MCF 10A (cell line): ENCODE data around the gene TMEM201. TPM values are rescaled to one million over a fixed set of nuclear protein-coding genes. Genes with fewer than 3 reads are reported as not detected.
"Not testable (repeated sequence)": the region's sequence is repeated elsewhere in the genome, so short reads cannot be mapped to it uniquely, and the experiment has no call there.

Experiments
- BruUV-seq: library from RNA; stranded (reverse); fragments of 400-500 nt; replicated peaks from 2 replicates; lab custom pipeline; 2021; lab: Mats Ljungman, UMichigan
- CTCF ChIA-PET: fragments of 300-600 bp; sonication (Branson Sonifier 250); formaldehyde crosslinking; extraction: SDS; loops from one replicate; lab custom pipeline; 2021; ENCODE audit warnings: antibody characterized with exemption, inconsistent platforms; lab: Yijun Ruan, JAX
- POLR2A ChIA-PET: fragments of 300-600, 350-650 bp; sonication (Branson Sonifier 250); formaldehyde crosslinking; extraction: SDS; loops from one replicate; lab custom pipeline; 2020; ENCODE audit warnings: antibody characterized with exemption, inconsistent platforms; lab: Yijun Ruan, JAX
- DNase-seq: peaks from one replicate; pipeline ENCODE4 v3.0.0-alpha.2; 2018; ENCODE audit not compliant: unreplicated experiment
- H3K27ac Mint-ChIP-seq: one replicate; pipeline ENCODE4 v1.8.0; 2022; ENCODE audit warnings: mild to moderate bottlenecking, low read depth, mixed read lengths; ENCODE audit not compliant: unreplicated experiment
- H3K27me3 Mint-ChIP-seq: one replicate; pipeline ENCODE4 v1.8.0; 2022; ENCODE audit warnings: mixed read lengths; ENCODE audit not compliant: insufficient read depth, unreplicated experiment
- H3K36me3 Mint-ChIP-seq: one replicate; pipeline ENCODE4 v1.8.0; 2022; ENCODE audit warnings: mild to moderate bottlenecking, moderate library complexity, mixed read lengths; ENCODE audit not compliant: insufficient read depth, unreplicated experiment
- H3K4me1 Mint-ChIP-seq: one replicate; pipeline ENCODE4 v1.8.0; 2022; ENCODE audit warnings: mixed read lengths; ENCODE audit not compliant: insufficient read depth, unreplicated experiment
- H3K4me3 Mint-ChIP-seq: one replicate; pipeline ENCODE4 v1.8.0; 2022; ENCODE audit warnings: mild to moderate bottlenecking, moderate library complexity, mixed read lengths; ENCODE audit not compliant: unreplicated experiment
- H3K9me3 Mint-ChIP-seq: one replicate; pipeline ENCODE4 v1.8.0; 2022; ENCODE audit warnings: mixed read lengths; ENCODE audit not compliant: unreplicated experiment
- intact Hi-C: fragments of 100-400 bp; cut with micrococcal nuclease; formaldehyde crosslinking; loops from 2 replicates; pipeline ENCODE4 v1.14.1; 2022
- total RNA-seq: library from RNA; stranded (reverse); gene quantifications from 2 replicates; pipeline ENCODE4 v1.2.3, GENCODE V29; 2022
- TF ChIP-seq, protein P1 (sequence below): fragments of 200-600 bp; IDR thresholded peaks from one replicate; pipeline ENCODE4 v1.8.0; 2022; ENCODE audit warnings: antibody characterized with exemption, mild to moderate bottlenecking; ENCODE audit not compliant: unreplicated experiment

The TMEM201 gene
- total RNA-seq, 1 experiment from 2014 or later: 11.1 TPM

DNA sequence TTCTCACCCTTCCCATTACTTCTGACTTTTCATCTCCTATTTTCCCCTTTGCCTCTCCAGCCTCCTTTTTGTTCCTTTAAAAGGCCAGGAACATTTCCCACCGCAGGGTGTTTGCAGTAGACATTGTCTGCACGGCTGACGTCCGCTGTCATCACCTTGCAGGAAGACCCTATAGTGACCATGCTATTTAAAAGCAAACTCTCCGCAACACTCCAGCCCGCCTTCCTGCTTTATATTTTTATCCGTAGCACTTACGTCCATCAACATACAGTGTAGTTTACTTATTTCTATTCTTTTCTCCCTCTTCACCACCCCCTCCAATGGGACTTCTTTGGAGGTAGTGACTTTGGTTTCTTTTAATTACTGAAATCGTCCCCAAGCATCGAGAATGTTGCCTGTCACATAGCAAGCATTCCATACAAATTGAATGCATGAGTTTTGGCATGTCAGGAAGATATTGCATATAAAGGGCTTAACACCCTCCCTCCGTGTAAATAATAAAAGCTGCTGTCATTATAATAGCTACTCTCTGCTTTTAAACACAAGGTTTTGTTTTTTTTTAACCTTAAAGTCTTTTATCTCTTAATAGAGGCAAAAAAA, 29.7 kb upstream of the TMEM201 start:
- no peak for DNase-seq
- ChIA-PET POLR2A (interaction anchor here (0.7 to 0.8 kb wide), 2 partner anchors 12 to 82 kb away, joined by 3 read pairs; no protein-coding TSS in a partner anchor), CTCF (interaction anchor here (0.7 to 0.8 kb wide), 2 partner anchors 64 to 272 kb away, joined by 3 read pairs; no protein-coding TSS in a partner anchor)
- TF ChIP-seq, protein P1, sequence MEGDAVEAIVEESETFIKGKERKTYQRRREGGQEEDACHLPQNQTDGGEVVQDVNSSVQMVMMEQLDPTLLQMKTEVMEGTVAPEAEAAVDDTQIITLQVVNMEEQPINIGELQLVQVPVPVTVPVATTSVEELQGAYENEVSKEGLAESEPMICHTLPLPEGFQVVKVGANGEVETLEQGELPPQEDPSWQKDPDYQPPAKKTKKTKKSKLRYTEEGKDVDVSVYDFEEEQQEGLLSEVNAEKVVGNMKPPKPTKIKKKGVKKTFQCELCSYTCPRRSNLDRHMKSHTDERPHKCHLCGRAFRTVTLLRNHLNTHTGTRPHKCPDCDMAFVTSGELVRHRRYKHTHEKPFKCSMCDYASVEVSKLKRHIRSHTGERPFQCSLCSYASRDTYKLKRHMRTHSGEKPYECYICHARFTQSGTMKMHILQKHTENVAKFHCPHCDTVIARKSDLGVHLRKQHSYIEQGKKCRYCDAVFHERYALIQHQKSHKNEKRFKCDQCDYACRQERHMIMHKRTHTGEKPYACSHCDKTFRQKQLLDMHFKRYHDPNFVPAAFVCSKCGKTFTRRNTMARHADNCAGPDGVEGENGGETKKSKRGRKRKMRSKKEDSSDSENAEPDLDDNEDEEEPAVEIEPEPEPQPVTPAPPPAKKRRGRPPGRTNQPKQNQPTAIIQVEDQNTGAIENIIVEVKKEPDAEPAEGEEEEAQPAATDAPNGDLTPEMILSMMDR: no peak
- Mint-ChIP-seq H3K27ac (no peak overlapping the region), H3K27me3 (no peaks in the 10 kb centered on the region), H3K9me3 (no peaks in the 10 kb centered on the region), H3K36me3 (peaks cover 32% of the 10 kb centered on the region), H3K4me3 (no peak overlapping the region), H3K4me1 (peaks cover 15% of the 10 kb centered on the region)
- no TSS peak for BruUV-seq
- intact Hi-C loops: no loop called here

DNA sequence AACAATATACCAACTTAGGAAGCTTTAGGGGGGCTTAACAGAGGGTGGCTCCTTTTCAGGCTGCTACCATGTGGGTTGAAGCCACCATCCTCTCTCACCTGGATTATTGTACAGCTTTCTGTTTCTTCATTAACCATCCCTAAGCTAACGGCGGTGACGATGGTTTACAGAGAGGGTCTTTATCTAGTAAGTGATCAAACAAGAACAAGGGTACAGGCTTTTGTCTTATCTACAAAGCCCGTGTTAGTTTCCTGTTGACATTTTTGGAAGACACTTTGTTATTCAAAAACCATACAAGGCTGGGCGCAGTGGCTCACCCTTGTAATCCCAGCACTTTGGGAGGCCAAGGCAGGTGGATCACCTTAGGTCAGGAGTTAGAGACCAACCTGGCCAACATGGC, 29.0 kb upstream of the TMEM201 start:
- BruUV-seq: no TSS peak
- no peak overlapping the region for H3K4me3 Mint-ChIP-seq
- H3K27me3 Mint-ChIP-seq: no peaks in the 10 kb centered on the region
- ChIA-PET CTCF (interaction anchor here (0.5 to 0.8 kb wide), 3 partner anchors 63 to 422 kb away, joined by 3 read pairs; no protein-coding TSS in a partner anchor), POLR2A (interaction anchor here (0.7 kb wide), 1 partner anchor 83 kb away, joined by 3 read pairs; no protein-coding TSS in a partner anchor)
- DNase-seq: no peak
- H3K36me3 Mint-ChIP-seq: peaks cover 28% of the 10 kb centered on the region
- peaks cover 15% of the 10 kb centered on the region for H3K4me1 Mint-ChIP-seq
- no peaks in the 10 kb centered on the region for H3K9me3 Mint-ChIP-seq
- TF ChIP-seq, protein P1: no peak
- intact Hi-C loops: no loop called here
- H3K27ac Mint-ChIP-seq: no peak overlapping the region

DNA sequence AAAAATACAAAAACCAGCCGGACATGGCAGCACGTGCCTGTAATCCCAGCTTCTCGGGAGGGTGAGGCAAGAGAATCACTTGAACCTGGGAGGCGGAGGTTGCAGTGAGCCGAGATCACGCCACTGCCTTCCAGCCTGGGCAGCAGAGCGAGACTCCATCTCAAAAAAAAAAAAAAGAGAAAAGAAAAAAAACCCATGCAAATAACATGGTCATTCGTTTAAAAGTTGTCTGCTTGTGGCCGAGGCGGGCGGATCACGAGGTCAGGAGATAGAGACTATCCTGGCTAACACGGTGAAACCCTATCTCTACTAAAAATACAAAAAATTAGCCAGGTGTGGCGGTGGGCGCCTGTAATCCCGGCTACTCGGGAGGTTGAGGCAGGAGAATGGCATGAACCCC, 28.6 kb upstream of the TMEM201 start:
- Mint-ChIP-seq H3K4me1 (peaks cover 13% of the 10 kb centered on the region), H3K36me3 (peaks cover 28% of the 10 kb centered on the region)
- ChIA-PET CTCF (interaction anchor here (0.5 to 0.6 kb wide), 2 partner anchors 64 to 422 kb away, joined by 3 read pairs; no protein-coding TSS in a partner anchor), POLR2A (interaction anchor here (1.5 kb wide), 1 partner anchor 20 kb away, joined by 3 read pairs; no protein-coding TSS in a partner anchor)
- H3K4me3 Mint-ChIP-seq, H3K27ac Mint-ChIP-seq, DNase-seq, H3K27me3 Mint-ChIP-seq, BruUV-seq, intact Hi-C loops, H3K9me3 Mint-ChIP-seq: not testable (repeated sequence)

DNA sequence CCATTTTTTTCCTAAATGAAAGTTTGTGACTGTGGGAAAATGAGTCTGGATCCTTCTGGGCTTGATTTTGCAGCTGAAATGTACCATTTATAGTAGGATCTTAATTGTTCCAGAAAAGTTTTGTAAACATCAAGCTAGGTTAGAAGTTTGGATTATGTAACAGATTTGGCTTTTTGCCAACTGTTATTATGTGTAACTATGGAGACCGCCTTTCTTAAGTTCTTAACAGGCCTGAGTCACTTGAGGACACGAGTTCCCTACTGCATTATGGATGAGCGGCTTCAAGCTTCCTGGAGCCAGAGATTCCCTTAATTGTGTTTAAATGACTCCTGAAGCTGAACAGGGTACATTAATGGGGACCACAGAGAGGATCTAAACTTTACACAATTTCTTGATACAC, 27.3 kb upstream of the TMEM201 start:
- CTCF ChIA-PET: interaction anchor here (0.6 to 1.1 kb wide), 6 partner anchors 9 to 1988 kb away, joined by 3 to 5 read pairs (median 3); no protein-coding TSS in a partner anchor

More for the DNA sequence above, 27.3 kb upstream of the TMEM201 start:
- TF ChIP-seq, protein P1: no peak
- POLR2A ChIA-PET: interaction anchor here (0.9 to 1.6 kb wide), 4 partner anchors 21 to 381 kb away, joined by 3 to 6 read pairs (median 3); partner anchors contain the start of genes LZIC, NMNAT1 and SLC25A33
- intact Hi-C loops: no loop called here
- BruUV-seq: no TSS peak
- Mint-ChIP-seq H3K36me3 (peaks cover 20% of the 10 kb centered on the region), H3K27ac (no peak overlapping the region), H3K4me3 (no peak overlapping the region), H3K27me3 (no peaks in the 10 kb centered on the region), H3K4me1 (peaks cover 5% of the 10 kb centered on the region), H3K9me3 (no peaks in the 10 kb centered on the region)
- DNase-seq: peak; percentile 89
